Endothelial cell (in vitro differentiated cells): Measurements from ENCODE around the gene SYPL1. TPM values are rescaled to one million over a fixed set of nuclear protein-coding genes. Genes with fewer than 3 reads are reported as not detected.

Experiments used
- DNase-seq: peaks from one replicate; pipeline ENCODE4 v3.0.0; 2021; ENCODE audit warnings: low spot score
- H3K27ac Mint-ChIP-seq: one replicate; pipeline ENCODE4 v1.8.0; 2021; ENCODE audit warnings: mixed read lengths, inconsistent platforms; ENCODE audit not compliant: unreplicated experiment
- H3K27me3 Mint-ChIP-seq: one replicate; pipeline ENCODE4 v1.8.0; 2021; ENCODE audit warnings: mild to moderate bottlenecking, moderate library complexity, mixed read lengths, inconsistent platforms; ENCODE audit not compliant: unreplicated experiment
- H3K36me3 Mint-ChIP-seq: one replicate; pipeline ENCODE4 v1.8.0; 2021; ENCODE audit warnings: mild to moderate bottlenecking, low read depth, mixed read lengths, inconsistent platforms; ENCODE audit not compliant: unreplicated experiment
- H3K4me1 Mint-ChIP-seq: one replicate; pipeline ENCODE4 v1.8.0; 2021; ENCODE audit warnings: mild to moderate bottlenecking, mixed read lengths, inconsistent platforms; ENCODE audit not compliant: unreplicated experiment
- H3K4me3 Mint-ChIP-seq: one replicate; pipeline ENCODE4 v1.8.0; 2021; ENCODE audit warnings: mild to moderate bottlenecking, mixed read lengths, inconsistent platforms; ENCODE audit not compliant: unreplicated experiment
- H3K9me3 Mint-ChIP-seq: one replicate; pipeline ENCODE4 v1.8.0; 2021; ENCODE audit warnings: mixed read lengths, inconsistent platforms; ENCODE audit not compliant: unreplicated experiment
- CTCF ChIP-seq: fragments of 200-600 bp; sonication (generic); IDR thresholded peaks from one replicate; pipeline ENCODE4 v1.5.0; 2021; ENCODE audit warnings: antibody characterized with exemption; ENCODE audit not compliant: unreplicated experiment
- long read RNA-seq: library from polyadenylated mRNA; unstranded; transcript quantifications from one replicate; pipeline ENCODE4 v2.0.0, GENCODE V29; 2020; ENCODE audit not compliant: unreplicated experiment
- total RNA-seq: library from RNA; stranded (reverse); fragmentation: NEBNext Ultra II Directional; extraction: Animal tissue kit (Norgen Biotek cat#: 25700); gene quantifications from one replicate; pipeline ENCODE4 v1.2.1, GENCODE V29; 2021; ENCODE audit not compliant: unreplicated experiment

SYPL1 gene
- 92.7 TPM for total RNA-seq
- long read RNA-seq, transcript SYPL1-202 (5 exons, 2,151 nt): major isoform, 155 of 166 reads
- long read RNA-seq, partial matches to known transcripts: 6 of 166 reads
- long read RNA-seq, other reads (novel, unspliced or antisense): 5 of 166 reads

- H3K9me3 Mint-ChIP-seq: no peaks in the 10 kb centered on the region
- peaks cover 9% of the 10 kb centered on the region for H3K36me3 Mint-ChIP-seq
- H3K4me3 Mint-ChIP-seq: peak within 1 kb of the TSS; percentile 96
- peaks cover 32% of the 10 kb centered on the region for H3K4me1 Mint-ChIP-seq
- H3K27me3 Mint-ChIP-seq: peaks cover 14% of the 10 kb centered on the region
- no peak for TF ChIP-seq CTCF
- H3K27ac Mint-ChIP-seq: peak within 1 kb of the TSS; percentile 96
- peak; percentile 96 for DNase-seq
Measured at GRCh38 chr7:106112118-106112971, at the start of gene SYPL1. TSS of gene SYPL1 (minus strand) at chr7:106112312. CDS start at chr7:106112208, 104 bp downstream.

- H3K4me3 Mint-ChIP-seq: no peak overlapping the region
- H3K4me1 Mint-ChIP-seq: peaks cover 15% of the 10 kb centered on the region
- no peak overlapping the region for H3K27ac Mint-ChIP-seq
- no peaks in the 10 kb centered on the region for H3K36me3 Mint-ChIP-seq
- no peak for DNase-seq
- no peaks in the 10 kb centered on the region for H3K27me3 Mint-ChIP-seq
- no peak for TF ChIP-seq CTCF
- no peaks in the 10 kb centered on the region for H3K9me3 Mint-ChIP-seq
Measured at GRCh38 chr7:106155027-106155426, 42.9 kb upstream of the SYPL1 start.

GRCh38 chr7:106153891-106154449 lies 41.9 kb upstream of the SYPL1 start:
- Mint-ChIP-seq H3K9me3 (no peaks in the 10 kb centered on the region), H3K4me1 (peaks cover 15% of the 10 kb centered on the region), H3K27ac (no peak overlapping the region), H3K36me3 (no peaks in the 10 kb centered on the region), H3K4me3 (no peak overlapping the region), H3K27me3 (no peaks in the 10 kb centered on the region)
- DNase-seq: peak; percentile 88
- peak; percentile 72 for TF ChIP-seq CTCF

- no peak for DNase-seq
- H3K4me3 Mint-ChIP-seq: no peak overlapping the region
- TF ChIP-seq CTCF: no peak
- H3K36me3 Mint-ChIP-seq: no peaks in the 10 kb centered on the region
- no peaks in the 10 kb centered on the region for H3K9me3 Mint-ChIP-seq
- H3K27ac Mint-ChIP-seq: no peak overlapping the region
- H3K4me1 Mint-ChIP-seq: peaks cover 15% of the 10 kb centered on the region
- no peaks in the 10 kb centered on the region for H3K27me3 Mint-ChIP-seq
Measured at GRCh38 chr7:106152313-106152665, 40.2 kb upstream of the SYPL1 start.
